Left lung (tissue), 10 donors: ENCODE data around the gene ARHGEF17. TPM values are rescaled to one million over a fixed set of nuclear protein-coding genes. Genes with fewer than 3 reads are reported as not detected.
A peak's percentile ranks its signal among the peaks of the same experiment; 100 is the strongest.

Experiments
- ATAC-seq: fragments of 200-7000 bp; cut with Tn5 transposase; one replicate; pipeline ENCODE4 v1.9.1; 2020; ENCODE audit warnings: moderate library complexity
- DNase-seq, 4 donors: peaks; one replicate each; pipeline ENCODE4 v3.0.0-alpha.2; 2013 to 2020
- H3K27ac ChIP-seq, 2 donors: fragments of 200-600 bp; sonication (generic) in 1 of 2; one replicate each; pipeline versions ENCODE4 v1.5.0 to v1.8.0; 2020 to 2021
- H3K27me3 ChIP-seq, 2 donors: fragments of 200-600 bp; sonication (generic) in 1 of 2; one replicate each; pipeline versions ENCODE4 v1.5.0 to v1.8.0; 2020 to 2021
- H3K36me3 ChIP-seq, 2 donors: fragments of 200-600 bp; sonication (generic) in 1 of 2; one replicate each; pipeline versions ENCODE4 v1.5.0 to v1.8.0; 2020 to 2021
- H3K4me1 ChIP-seq, 2 donors: fragments of 200-600 bp; one replicate each; pipeline ENCODE4 v1.8.0; 2021
- H3K4me3 ChIP-seq, 2 donors: fragments of 200-600 bp; sonication (generic) in 1 of 2; one replicate each; pipeline versions ENCODE4 v1.5.0 to v1.8.0; 2020 to 2021; ENCODE audit warnings: mild to moderate bottlenecking in 1 of 2
- H3K9me3 ChIP-seq, 2 donors: fragments of 200-600 bp; sonication (generic) in 1 of 2; one replicate each; pipeline versions ENCODE4 v1.5.0 to v1.8.0; 2020 to 2021
- intact Hi-C, 2 donors: fragments of 100-400 bp; cut with DNase I; formaldehyde crosslinking; loops; one replicate each; pipeline versions ENCODE4 v1.11.2 to v1.14.2; 2022
- polyA plus RNA-seq, 6 donors: library from polyadenylated mRNA; unstranded; fragments of 120-200 nt; gene quantifications; one replicate each; pipeline ENCODE4 v1.2.1, GENCODE V29; 2013; ENCODE audit not compliant: insufficient read length in 6 of 6
- total RNA-seq, 2 donors: library from RNA; stranded (reverse); fragmentation: NEBNext Ultra II Directional; extraction: Animal tissue kit (Norgen Biotek cat#: 25700); gene quantifications; one replicate each; pipeline ENCODE4 v1.2.1, GENCODE V29; 2021
- TF ChIP-seq, protein P1 (sequence below), 2 donors: fragments of 200-600 bp; sonication (generic) in 1 of 2; IDR thresholded peaks; one replicate each; pipeline versions ENCODE4 v1.5.0 to v1.8.0; 2021; ENCODE audit warnings: antibody characterized with exemption in 2 of 2
- donor health status: DM: no; HTN: yes; CAD: no.
- donor health status: DM: no; HTN: no; CAD: no.

Gene ARHGEF17
- total and polyA plus RNA-seq, 8 donors, result 56.3 to 95.8 (median 82.8) TPM

- DNase-seq (peak in 1 of 4 donors; percentile 63), ATAC-seq (peak; percentile 62)
- peaks cover 0 to 35% of the 10 kb centered on the region in 2 donors for H3K4me1 ChIP-seq
- intact Hi-C loops, result no loop called here
- no peaks in the 10 kb centered on the region for H3K9me3 ChIP-seq
- H3K27ac ChIP-seq, result no peak overlapping the region
- H3K27me3 ChIP-seq, result no peaks in the 10 kb centered on the region
- TF ChIP-seq, protein P1, sequence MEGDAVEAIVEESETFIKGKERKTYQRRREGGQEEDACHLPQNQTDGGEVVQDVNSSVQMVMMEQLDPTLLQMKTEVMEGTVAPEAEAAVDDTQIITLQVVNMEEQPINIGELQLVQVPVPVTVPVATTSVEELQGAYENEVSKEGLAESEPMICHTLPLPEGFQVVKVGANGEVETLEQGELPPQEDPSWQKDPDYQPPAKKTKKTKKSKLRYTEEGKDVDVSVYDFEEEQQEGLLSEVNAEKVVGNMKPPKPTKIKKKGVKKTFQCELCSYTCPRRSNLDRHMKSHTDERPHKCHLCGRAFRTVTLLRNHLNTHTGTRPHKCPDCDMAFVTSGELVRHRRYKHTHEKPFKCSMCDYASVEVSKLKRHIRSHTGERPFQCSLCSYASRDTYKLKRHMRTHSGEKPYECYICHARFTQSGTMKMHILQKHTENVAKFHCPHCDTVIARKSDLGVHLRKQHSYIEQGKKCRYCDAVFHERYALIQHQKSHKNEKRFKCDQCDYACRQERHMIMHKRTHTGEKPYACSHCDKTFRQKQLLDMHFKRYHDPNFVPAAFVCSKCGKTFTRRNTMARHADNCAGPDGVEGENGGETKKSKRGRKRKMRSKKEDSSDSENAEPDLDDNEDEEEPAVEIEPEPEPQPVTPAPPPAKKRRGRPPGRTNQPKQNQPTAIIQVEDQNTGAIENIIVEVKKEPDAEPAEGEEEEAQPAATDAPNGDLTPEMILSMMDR (IDR thresholded peaks at IDR 0.05), result no peak
- H3K4me3 ChIP-seq, result no peak overlapping the region
- no peaks in the 10 kb centered on the region for H3K36me3 ChIP-seq
Measured at GRCh38 chr11:73280626-73281025, 27.4 kb upstream of the ARHGEF17 start.

DNA sequence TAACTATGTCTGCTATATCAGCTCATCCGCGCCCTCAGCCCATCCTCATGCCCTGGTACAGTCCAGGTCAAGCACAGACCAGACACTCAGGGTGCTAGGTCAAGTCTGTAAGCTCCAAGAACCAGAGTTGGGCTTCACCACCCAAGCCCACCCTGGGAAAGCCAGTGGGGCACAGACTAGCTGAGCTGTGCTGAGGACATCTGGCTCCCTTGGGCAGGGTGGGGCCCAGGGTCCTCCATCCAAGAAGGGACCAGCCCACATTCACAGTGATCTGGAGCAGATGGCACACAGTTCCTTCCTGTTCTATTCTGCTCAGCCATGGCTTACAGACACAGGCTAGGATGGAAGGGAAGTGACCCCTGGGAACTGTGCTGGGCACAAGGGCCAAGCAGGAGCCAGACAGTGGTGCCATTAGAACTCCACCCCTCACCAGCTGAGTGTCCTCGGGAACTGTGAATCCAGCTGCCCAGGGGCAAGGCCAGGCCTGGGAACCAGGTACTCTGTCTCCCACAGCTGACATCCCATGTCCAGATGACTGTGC is 26.8 kb upstream of the ARHGEF17 start:
- Histone ChIP-seq H3K4me3 (no peak overlapping the region), H3K27me3 (no peaks in the 10 kb centered on the region), H3K9me3 (no peaks in the 10 kb centered on the region), H3K27ac (peak overlapping the region in 1 of 2 donors; percentile 20), H3K4me1 (peaks cover 0 to 35% of the 10 kb centered on the region in 2 donors), H3K36me3 (no peaks in the 10 kb centered on the region)
- no peak for DNase-seq
- intact Hi-C loops, result no loop called here
- TF ChIP-seq, protein P1 (IDR thresholded peaks at IDR 0.05), result no peak
- peak; percentile 61 for ATAC-seq

- Histone ChIP-seq H3K4me1 (peaks cover 0 to 37% of the 10 kb centered on the region in 2 donors), H3K4me3 (no peak overlapping the region), H3K27me3 (no peaks in the 10 kb centered on the region), H3K27ac (peak overlapping the region in 1 of 2 donors; percentile 20), H3K36me3 (no peaks in the 10 kb centered on the region), H3K9me3 (no peaks in the 10 kb centered on the region)
- no peak for ATAC-seq
- no peak for DNase-seq
- intact Hi-C loops, result no loop called here
- TF ChIP-seq, protein P1 (IDR thresholded peaks at IDR 0.05), result no peak
Measured at GRCh38 chr11:73281796-73282660, 26.0 kb upstream of the ARHGEF17 start.

DNA sequence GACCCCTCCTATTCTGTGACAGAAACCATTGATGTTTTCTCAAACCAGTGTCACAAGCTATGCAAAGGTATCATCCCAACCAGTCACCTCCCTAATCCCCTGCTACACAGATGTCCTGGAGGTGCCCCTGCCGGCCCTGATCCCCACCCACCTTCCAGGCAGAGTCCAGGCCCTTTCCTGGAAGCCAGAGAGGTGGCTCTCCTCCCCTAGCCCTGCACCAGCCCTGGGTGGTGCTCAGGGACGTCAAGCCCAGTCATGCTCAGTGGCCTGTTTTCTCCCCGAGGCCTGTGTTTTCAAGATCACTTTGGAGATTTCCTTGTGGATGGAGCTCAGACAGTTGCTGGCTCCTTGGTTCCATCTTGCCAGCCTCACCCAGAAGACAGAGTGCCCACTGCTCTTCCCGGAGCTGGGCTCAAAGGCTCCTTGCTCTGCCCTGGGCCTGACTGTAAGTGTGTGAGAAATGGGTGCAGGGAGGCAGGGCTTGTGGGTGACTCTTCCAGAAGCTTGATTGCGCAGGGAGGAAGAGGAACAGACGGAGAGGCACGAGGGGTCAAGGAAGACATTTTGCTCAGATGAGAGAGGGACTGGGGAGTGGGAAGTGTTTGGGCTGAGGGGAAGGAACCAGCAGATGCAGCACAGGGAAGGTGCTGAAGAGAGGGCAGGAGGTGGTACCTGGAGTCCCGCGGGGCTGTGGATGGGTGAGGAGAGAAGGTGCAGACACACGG is 24.6 kb upstream of the ARHGEF17 start:
- DNase-seq, result no peak
- Histone ChIP-seq H3K36me3 (no peaks in the 10 kb centered on the region), H3K27me3 (no peaks in the 10 kb centered on the region), H3K27ac (peak overlapping the region in 1 of 2 donors; percentile 58), H3K9me3 (no peaks in the 10 kb centered on the region), H3K4me3 (no peak overlapping the region), H3K4me1 (peaks cover 0 to 51% of the 10 kb centered on the region in 2 donors)
- intact Hi-C loops, result no loop called here
- peak; percentile 17 for ATAC-seq
- TF ChIP-seq, protein P1 (IDR thresholded peaks at IDR 0.05), result no peak

GRCh38 chr11:73284106-73284505 is 24.0 kb upstream of the ARHGEF17 start:
- TF ChIP-seq, protein P1 (IDR thresholded peaks at IDR 0.05), result no peak
- Histone ChIP-seq H3K4me1 (peaks cover 4 to 57% of the 10 kb centered on the region in 2 donors), H3K27ac (no peak overlapping the region), H3K27me3 (no peaks in the 10 kb centered on the region), H3K9me3 (no peaks in the 10 kb centered on the region), H3K4me3 (no peak overlapping the region), H3K36me3 (no peaks in the 10 kb centered on the region)
- intact Hi-C loops, result no loop called here
- ATAC-seq, result no peak
- no peak for DNase-seq
